ENCODE data around the gene ABCA4.

Gene ABCA4

GRCh38 chr1:94124538-94124937 lies 3.6 kb upstream of the ABCA4 start:
- Histone ChIP-seq H3K9me3 (no peaks in the 10 kb centered on the region), H3K36me3 (no peaks in the 10 kb centered on the region), H3K4me3 (no peak overlapping the region), H3K4me1 (0 out of 2 replicates have a peak, but pooled peaks cover 4% of the 10 kb centered on the region), H4K20me1 (no peaks in the 10 kb centered on the region), H3K4me2 (no peak overlapping the region), H3K9ac (no peak overlapping the region), H3K27me3 (no peaks in the 10 kb centered on the region), H3K27ac (no peak overlapping the region)
- no peak for TF ChIP-seq Cebpa-rat (IDR thresholded peaks at IDR 0.05)

GRCh38 chr1:94122201-94122970 lies 1.4 kb upstream of the ABCA4 start:
- H3K27ac ChIP-seq = no peak overlapping the region
- no peaks in the 10 kb centered on the region for H4K20me1 ChIP-seq
- H3K9me3 ChIP-seq = no peaks in the 10 kb centered on the region
- no peak overlapping the region for H3K9ac ChIP-seq
- no peaks in the 10 kb centered on the region for H3K36me3 ChIP-seq
- H3K27me3 ChIP-seq = no peaks in the 10 kb centered on the region
- H3K4me3 ChIP-seq = no peak overlapping the region
- peaks cover 6% of the 10 kb centered on the region for H3K4me1 ChIP-seq
- TF ChIP-seq Cebpa-rat (IDR thresholded peaks at IDR 0.05) = no peak
- no peak overlapping the region for H3K4me2 ChIP-seq

- Histone ChIP-seq H3K36me3 (no peaks in the 10 kb centered on the region), H3K27ac (no peak overlapping the region), H3K4me2 (no peak overlapping the region), H4K20me1 (no peaks in the 10 kb centered on the region), H3K27me3 (no peaks in the 10 kb centered on the region), H3K4me3 (no peak overlapping the region), H3K9me3 (no peaks in the 10 kb centered on the region), H3K9ac (no peak overlapping the region), H3K4me1 (peaks cover 16% of the 10 kb centered on the region)
- TF ChIP-seq Cebpa-rat (IDR thresholded peaks at IDR 0.05) = no peak
Measured at GRCh38 chr1:94121411-94121821, 468 bp upstream of the ABCA4 start.

- Histone ChIP-seq H3K4me3 (no peak overlapping the region), H3K9ac (no peak overlapping the region)
Measured at GRCh38 chr1:94120570-94120901, 412 bp downstream of the ABCA4 start.

GRCh38 chr1:94119796-94120569 lies 965 bp downstream of the ABCA4 start:
- Histone ChIP-seq H4K20me1 (no peaks in the 10 kb centered on the region), H3K4me2 (no peak overlapping the region), H3K27ac (no peak overlapping the region), H3K9me3 (no peaks in the 10 kb centered on the region), H3K27me3 (no peaks in the 10 kb centered on the region; the same call in 1 of the 2 replicates), H3K4me1 (peaks cover 20% of the 10 kb centered on the region), H3K36me3 (no peaks in the 10 kb centered on the region), H3K9ac (no peak overlapping the region), H3K4me3 (no peak overlapping the region)
- no peak for TF ChIP-seq Cebpa-rat (IDR thresholded peaks at IDR 0.05)

More at GRCh38 chr1:94120570-94120901, 412 bp downstream of the ABCA4 start:
- Histone ChIP-seq H3K4me2 (no peak overlapping the region), H4K20me1 (no peaks in the 10 kb centered on the region), H3K4me1 (peaks cover 20% of the 10 kb centered on the region), H3K9me3 (no peaks in the 10 kb centered on the region), H3K36me3 (no peaks in the 10 kb centered on the region), H3K27ac (no peak overlapping the region), H3K27me3 (no peaks in the 10 kb centered on the region)
- no peak for TF ChIP-seq Cebpa-rat (IDR thresholded peaks at IDR 0.05)

- Histone ChIP-seq H3K9me3 (no peaks in the 10 kb centered on the region), H3K4me3 (no peak overlapping the region), H4K20me1 (no peaks in the 10 kb centered on the region), H3K27ac (no peak overlapping the region), H3K9ac (no peak overlapping the region), H3K4me1 (peaks cover 22% of the 10 kb centered on the region), H3K27me3 (no peaks in the 10 kb centered on the region; the same call in 1 of the 2 replicates), H3K4me2 (no peak overlapping the region), H3K36me3 (no peaks in the 10 kb centered on the region)
- no peak for TF ChIP-seq Cebpa-rat (IDR thresholded peaks at IDR 0.05)
Measured at GRCh38 chr1:94119306-94119705, 1.6 kb downstream of the ABCA4 start.

- Histone ChIP-seq H4K20me1 (no peaks in the 10 kb centered on the region), H3K4me3 (no peak overlapping the region), H3K27ac (no peak overlapping the region), H3K36me3 (no peaks in the 10 kb centered on the region), H3K4me1 (peaks cover 30% of the 10 kb centered on the region), H3K27me3 (no peaks in the 10 kb centered on the region; the same call in 1 of the 2 replicates), H3K4me2 (no peak overlapping the region), H3K9me3 (no peaks in the 10 kb centered on the region), H3K9ac (no peak overlapping the region)
- TF ChIP-seq Cebpa-rat (IDR thresholded peaks at IDR 0.05) = no peak
Measured at GRCh38 chr1:94118471-94118870, 2.5 kb downstream of the ABCA4 start.

GRCh38 chr1:94118013-94118412 lies 2.9 kb downstream of the ABCA4 start:
- Histone ChIP-seq H3K4me2 (no peak overlapping the region), H3K36me3 (no peaks in the 10 kb centered on the region), H3K27ac (no peak overlapping the region), H3K9me3 (no peaks in the 10 kb centered on the region), H3K4me1 (peaks cover 35% of the 10 kb centered on the region), H3K4me3 (no peak overlapping the region), H3K9ac (no peak overlapping the region), H4K20me1 (no peaks in the 10 kb centered on the region), H3K27me3 (no peaks in the 10 kb centered on the region; the same call in 1 of the 2 replicates)
- no peak for TF ChIP-seq Cebpa-rat (IDR thresholded peaks at IDR 0.05)

GRCh38 chr1:94117259-94117851 lies 3.6 kb downstream of the ABCA4 start:
- Histone ChIP-seq H3K36me3 (no peaks in the 10 kb centered on the region), H3K9ac (no peak overlapping the region), H3K4me1 (peaks cover 41% of the 10 kb centered on the region), H3K4me2 (peak overlapping the region; percentile 58), H3K4me3 (no peak overlapping the region), H3K9me3 (no peaks in the 10 kb centered on the region), H3K27ac (no peak overlapping the region), H3K27me3 (no peaks in the 10 kb centered on the region; the same call in 1 of the 2 replicates), H4K20me1 (no peaks in the 10 kb centered on the region)
- no peak for TF ChIP-seq Cebpa-rat (IDR thresholded peaks at IDR 0.05)
